Inflammatory macrophage (primary cell): ENCODE measurements around the gene SPR.
"Not testable (repeated sequence)": the region's sequence is repeated elsewhere in the genome, so short reads cannot be mapped to it uniquely, and the experiment has no call there.

Experiments used
- DNase-seq, 2 donors: peaks; one replicate each; pipeline ENCODE4 v3.0.0-alpha.2; 2020 to 2022

SPR gene

GRCh38 chr2:72889991-72890390 is 2.8 kb downstream of the SPR start:
- DNase-seq: no peak

GRCh38 chr2:72891091-72891818 is 4.0 kb downstream of the SPR start:
- DNase-seq: peak; percentile 73 to 85

GRCh38 chr2:72892506-72893173 is 5.4 kb downstream of the SPR start:
- DNase-seq: peak; percentile 65 to 78

- DNase-seq: peak; percentile 60 to 70
Measured at GRCh38 chr2:72893594-72894319, 6.5 kb downstream of the SPR start.

- no peak for DNase-seq
Measured at GRCh38 chr2:72894514-72894913, 7.3 kb downstream of the SPR start.

GRCh38 chr2:72895154-72895553 is 7.9 kb downstream of the SPR start:
- DNase-seq: no peak

GRCh38 chr2:72895759-72896281 is 8.6 kb downstream of the SPR start:
- DNase-seq: no peak

- DNase-seq: no peak
Measured at GRCh38 chr2:72896446-72896845, 9.2 kb downstream of the SPR start.

- DNase-seq: no peak
Measured at GRCh38 chr2:72897785-72898584, 10.8 kb downstream of the SPR start.

- no peak for DNase-seq
Measured at GRCh38 chr2:72898585-72898906, 11.3 kb downstream of the SPR start.

- no peak for DNase-seq
Measured at GRCh38 chr2:72900191-72900825, 13.1 kb downstream of the SPR start.

- DNase-seq: no peak
Measured at GRCh38 chr2:72901426-72901825, 14.2 kb downstream of the SPR start.

GRCh38 chr2:72907369-72907768 is 20.2 kb downstream of the SPR start:
- not testable (repeated sequence) for DNase-seq

GRCh38 chr2:72908741-72909140 is 21.5 kb downstream of the SPR start:
- DNase-seq: no peak

GRCh38 chr2:72911256-72911655 is 24.0 kb downstream of the SPR start:
- no peak for DNase-seq

GRCh38 chr2:72913486-72914205 is 26.4 kb downstream of the SPR start:
- DNase-seq: no peak

- DNase-seq: no peak
Measured at GRCh38 chr2:72914206-72914559, 27.0 kb downstream of the SPR start.

- no peak for DNase-seq
Measured at GRCh38 chr2:72914589-72915319, 27.5 kb downstream of the SPR start.

GRCh38 chr2:72915320-72915906 is 28.2 kb downstream of the SPR start:
- DNase-seq: no peak
